HCT116 (cell line): ENCODE measurements around the gene OR6C76. TPM values are rescaled to one million over a fixed set of nuclear protein-coding genes. Genes with fewer than 3 reads are reported as not detected.

Source experiments
- ATAC-seq: fragments of 200-7000 bp; cut with Tn5 transposase; 2 replicates; pipeline ENCODE4 v1.9.1; 2020; ENCODE audit warnings: mild to moderate bottlenecking, moderate library complexity
- BruUV-seq: library from RNA; stranded (reverse); fragments of 400-500 nt; replicated peaks from 2 replicates; lab custom pipeline; 2021; lab: Mats Ljungman, UMichigan
- CTCF ChIA-PET: fragments of 300-600 bp; sonication (Branson Sonifier 250); formaldehyde crosslinking; loops from one replicate; lab custom pipeline; 2021; ENCODE audit warnings: antibody characterized with exemption; lab: Charles Lee
- POLR2A ChIA-PET: fragments of 300-600, 350-600 bp; sonication (Branson Sonifier 250); formaldehyde crosslinking; loops from one replicate; lab custom pipeline; 2021; ENCODE audit warnings: antibody characterized with exemption; lab: Charles Lee
- RAD21 ChIA-PET, 2 experiments: fragments of 300-600 bp; sonication (Branson Sonifier 250); formaldehyde crosslinking; loops; one replicate each; lab custom pipeline; 2023; ENCODE audit warnings: low total read pairs in 2 of 2; ENCODE audit not compliant: uncharacterized antibody in 2 of 2, unreplicated experiment in 2 of 2, low non-redundant PET in 1 of 2; lab: Charles Lee
- DNase-seq: peaks from one replicate; pipeline ENCODE4 v3.0.0-alpha.2; 2010; ENCODE audit warnings: low read depth, low spot score
- H2AFZ ChIP-seq: fragments of 200-600 bp; shearing (Covaris generic), sonication (generic); 2 replicates; pipeline ENCODE4 v1.6.1; 2017; ENCODE audit warnings: low read depth, mixed run types, mixed read lengths, antibody characterized with exemption, low read length; ENCODE audit not compliant: poor library complexity, severe bottlenecking
- H3K27ac ChIP-seq: 2 replicates; pipeline ENCODE4 v1.5.1; 2012; ENCODE audit warnings: low read depth, low read length
- H3K27me3 ChIP-seq: fragments of 200-600 bp; sonication (generic); 2 replicates; pipeline ENCODE4 v1.6.1; 2016; ENCODE audit warnings: mixed run types, low read length, mixed read lengths; ENCODE audit not compliant: insufficient read depth
- H3K36me3 ChIP-seq, 2 experiments: fragments of 200-500 bp in 1 of 2; fragments of 200-600 bp in 1 of 2; sonication (Bioruptor generic) in 1 of 2; sonication (generic) in 1 of 2; 2 replicates each; pipeline versions ENCODE4 v1.5.1 to v1.6.1; 2014 to 2016; ENCODE audit warnings: low read length in 2 of 2, inconsistent platforms in 1 of 2, mixed read lengths in 1 of 2, mixed run types in 1 of 2; ENCODE audit not compliant: insufficient read depth in 2 of 2, control insufficient read depth in 1 of 2
- H3K4me1 ChIP-seq, 2 experiments: fragments of 200-600 bp in 1 of 2; sonication (generic) in 1 of 2; 2 replicates each; pipeline versions ENCODE4 v1.5.1 to v1.6.1; 2012 to 2017; ENCODE audit warnings: low read length in 2 of 2, inconsistent platforms in 1 of 2, mild to moderate bottlenecking in 1 of 2, mixed read lengths in 1 of 2, mixed run types in 1 of 2, moderate library complexity in 1 of 2; ENCODE audit not compliant: insufficient read depth in 2 of 2, control insufficient read depth in 1 of 2
- H3K4me2 ChIP-seq: fragments of 200-600 bp; sonication (generic); 2 replicates; pipeline ENCODE4 v1.6.1; 2017; ENCODE audit warnings: mixed run types, low read length, mixed read lengths
- H3K4me3 ChIP-seq, 2 experiments: fragments of 200-600 bp in 1 of 2; sonication (generic) in 1 of 2; replicated peaks in 1 of 2; 2 replicates each; pipeline ENCODE4 v1.5.1; 2011 to 2016; ENCODE audit warnings: low read length in 2 of 2, control low read depth in 1 of 2, low read depth in 1 of 2, mild to moderate bottlenecking in 1 of 2, mixed read lengths in 1 of 2, mixed run types in 1 of 2
- H3K79me2 ChIP-seq: fragments of 200-600 bp; sonication (generic); 2 replicates; pipeline ENCODE4 v1.6.1; 2017; ENCODE audit warnings: mild to moderate bottlenecking, mixed run types, low read length, moderate library complexity, mixed read lengths; ENCODE audit not compliant: insufficient read depth
- H3K9ac ChIP-seq: fragments of 200-600 bp; sonication (generic); 2 replicates; pipeline ENCODE4 v1.6.1; 2016; ENCODE audit warnings: low read length, mixed read lengths
- H3K9me2 ChIP-seq: fragments of 200-600 bp; sonication (generic), shearing (Covaris generic); 2 replicates; pipeline ENCODE4 v1.6.1; 2017; ENCODE audit warnings: mixed run types, mild to moderate bottlenecking, moderate library complexity; ENCODE audit not compliant: insufficient read depth
- H3K9me3 ChIP-seq, 2 experiments: fragments of 200-500 bp in 1 of 2; fragments of 200-600 bp in 1 of 2; sonication (Bioruptor generic) in 1 of 2; sonication (generic) in 1 of 2; 2 replicates each; pipeline ENCODE4 v1.6.1; 2014 to 2017; ENCODE audit warnings: low read length in 2 of 2, mixed read lengths in 2 of 2, inconsistent platforms in 1 of 2, low read depth in 1 of 2, mild to moderate bottlenecking in 1 of 2, mixed run types in 1 of 2, moderate library complexity in 1 of 2; ENCODE audit not compliant: control insufficient read depth in 1 of 2, insufficient read depth in 1 of 2
- H4K20me1 ChIP-seq: fragments of 200-600 bp; sonication (generic), shearing (Covaris generic); 2 replicates; pipeline ENCODE4 v1.6.1; 2017; ENCODE audit warnings: mixed run types, mild to moderate bottlenecking, moderate library complexity; ENCODE audit not compliant: insufficient read depth
- CEBPB ChIP-seq: IDR thresholded peaks from 2 replicates; pipeline ENCODE4 v1.6.1; 2012; ENCODE audit warnings: low read depth
- CTCF ChIP-seq, 3 experiments: fragments of 200-600 bp in 1 of 3; sonication (generic) in 1 of 3; IDR thresholded peaks in 2 of 3; conservative IDR thresholded peaks in 1 of 3; 2 replicates each; pipeline ENCODE4 v1.5.1; 2012 to 2017; ENCODE audit warnings: low read depth in 2 of 3, low read length in 2 of 3, antibody characterized with exemption in 1 of 3, borderline replicate concordance in 1 of 3, control low read depth in 1 of 3, mild to moderate bottlenecking in 1 of 3, mixed read lengths in 1 of 3, mixed run types in 1 of 3, moderate library complexity in 1 of 3; ENCODE audit not compliant: insufficient read depth in 1 of 3
- EZH2phosphoT487 ChIP-seq: fragments of 200-600 bp; IDR thresholded peaks from 2 replicates; pipeline ENCODE4 v1.6.1; 2018; ENCODE audit warnings: antibody characterized with exemption, borderline replicate concordance
- FOSL1 ChIP-seq: IDR thresholded peaks from 2 replicates; pipeline ENCODE4 v1.6.1; 2012; ENCODE audit warnings: low read depth
- POLR2AphosphoS5 ChIP-seq: IDR thresholded peaks from 2 replicates; pipeline ENCODE4 v1.6.1; 2011; ENCODE audit warnings: mild to moderate bottlenecking, low read depth, low read length, moderate library complexity
- RAD21 ChIP-seq: IDR thresholded peaks from 2 replicates; pipeline ENCODE4 v1.6.1; 2012; ENCODE audit warnings: low read depth, mild to moderate bottlenecking
- SIN3A ChIP-seq: IDR thresholded peaks from 2 replicates; pipeline ENCODE4 v1.6.1; 2012; ENCODE audit warnings: low read depth
- TCF7L2 ChIP-seq: IDR thresholded peaks from 2 replicates; pipeline ENCODE4 v1.7.0; 2011; ENCODE audit warnings: borderline replicate concordance, inconsistent platforms; ENCODE audit not compliant: insufficient read depth, insufficient read length; ENCODE audit errors: extremely low read depth
- YY1 ChIP-seq: IDR thresholded peaks from 2 replicates; pipeline ENCODE4 v1.6.1; 2011; ENCODE audit warnings: low read length, low read depth, moderate library complexity, mild to moderate bottlenecking; ENCODE audit not compliant: insufficient replicate concordance; ENCODE audit errors: extremely low read depth
- ZBTB33 ChIP-seq: IDR thresholded peaks from 2 replicates; pipeline ENCODE4 v1.6.1; 2011; ENCODE audit warnings: mild to moderate bottlenecking, low read length, moderate library complexity; ENCODE audit not compliant: insufficient replicate concordance; ENCODE audit errors: extremely low read depth
- ZFX ChIP-seq: fragments of 450-650 bp; IDR thresholded peaks from 2 replicates; pipeline ENCODE4 v1.6.1; 2017
- intact Hi-C: fragments of 100-400 bp; cut with micrococcal nuclease; formaldehyde crosslinking; loops from 2 replicates; pipeline ENCODE4 v1.10.0; 2022
- total RNA-seq: library from RNA; stranded (reverse); gene quantifications from one replicate; pipeline ENCODE4 v1.2.1, GENCODE V29; 2021; ENCODE audit not compliant: unreplicated experiment
- TF ChIP-seq, protein P1 (sequence below): IDR thresholded peaks from 2 replicates; pipeline ENCODE4 v1.6.1; 2012; ENCODE audit warnings: low read depth
- TF ChIP-seq, protein P2 (sequence below): IDR thresholded peaks from 2 replicates; pipeline ENCODE4 v1.6.1; 2012

The OR6C76 gene
- total RNA-seq, 1 experiment from 2014 or later, result not detected

GRCh38 chr12:55467836-55468235 is 41.8 kb downstream of the OR6C76 start:
- TF ChIP-seq EZH2phosphoT487 (no peak), FOSL1 (no peak), TCF7L2 (no peak), ZBTB33 (no peak), RAD21 (no peak), CTCF (IDR thresholded peaks at IDR 0.05 in 2 of 3, conservative IDR thresholded peaks at IDR 0.05 in 1 of 3; ENCODE audit: borderline replicate concordance in 1 of 3, insufficient read depth in 1 of 3, low read depth in 2 of 3, low read length in 2 of 3) (no peak), ZFX (no peak), YY1 (no peak), CEBPB (no peak), SIN3A (no peak), POLR2AphosphoS5 (no peak)
- TF ChIP-seq, protein P1, sequence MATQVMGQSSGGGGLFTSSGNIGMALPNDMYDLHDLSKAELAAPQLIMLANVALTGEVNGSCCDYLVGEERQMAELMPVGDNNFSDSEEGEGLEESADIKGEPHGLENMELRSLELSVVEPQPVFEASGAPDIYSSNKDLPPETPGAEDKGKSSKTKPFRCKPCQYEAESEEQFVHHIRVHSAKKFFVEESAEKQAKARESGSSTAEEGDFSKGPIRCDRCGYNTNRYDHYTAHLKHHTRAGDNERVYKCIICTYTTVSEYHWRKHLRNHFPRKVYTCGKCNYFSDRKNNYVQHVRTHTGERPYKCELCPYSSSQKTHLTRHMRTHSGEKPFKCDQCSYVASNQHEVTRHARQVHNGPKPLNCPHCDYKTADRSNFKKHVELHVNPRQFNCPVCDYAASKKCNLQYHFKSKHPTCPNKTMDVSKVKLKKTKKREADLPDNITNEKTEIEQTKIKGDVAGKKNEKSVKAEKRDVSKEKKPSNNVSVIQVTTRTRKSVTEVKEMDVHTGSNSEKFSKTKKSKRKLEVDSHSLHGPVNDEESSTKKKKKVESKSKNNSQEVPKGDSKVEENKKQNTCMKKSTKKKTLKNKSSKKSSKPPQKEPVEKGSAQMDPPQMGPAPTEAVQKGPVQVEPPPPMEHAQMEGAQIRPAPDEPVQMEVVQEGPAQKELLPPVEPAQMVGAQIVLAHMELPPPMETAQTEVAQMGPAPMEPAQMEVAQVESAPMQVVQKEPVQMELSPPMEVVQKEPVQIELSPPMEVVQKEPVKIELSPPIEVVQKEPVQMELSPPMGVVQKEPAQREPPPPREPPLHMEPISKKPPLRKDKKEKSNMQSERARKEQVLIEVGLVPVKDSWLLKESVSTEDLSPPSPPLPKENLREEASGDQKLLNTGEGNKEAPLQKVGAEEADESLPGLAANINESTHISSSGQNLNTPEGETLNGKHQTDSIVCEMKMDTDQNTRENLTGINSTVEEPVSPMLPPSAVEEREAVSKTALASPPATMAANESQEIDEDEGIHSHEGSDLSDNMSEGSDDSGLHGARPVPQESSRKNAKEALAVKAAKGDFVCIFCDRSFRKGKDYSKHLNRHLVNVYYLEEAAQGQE, result no peak
- TF ChIP-seq, protein P2, sequence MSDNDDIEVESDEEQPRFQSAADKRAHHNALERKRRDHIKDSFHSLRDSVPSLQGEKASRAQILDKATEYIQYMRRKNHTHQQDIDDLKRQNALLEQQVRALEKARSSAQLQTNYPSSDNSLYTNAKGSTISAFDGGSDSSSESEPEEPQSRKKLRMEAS, result no peak
- Histone ChIP-seq H4K20me1 (no peaks in the 10 kb centered on the region), H2AFZ (no peak overlapping the region), H3K4me3 (no peak overlapping the region), H3K4me1 (no peaks in the 10 kb centered on the region), H3K79me2 (no peaks in the 10 kb centered on the region), H3K9ac (no peak overlapping the region), H3K36me3 (no peaks in the 10 kb centered on the region), H3K27ac (no peak overlapping the region), H3K9me2 (no peaks in the 10 kb centered on the region), H3K4me2 (no peak overlapping the region), H3K27me3 (peaks cover 16% of the 10 kb centered on the region), H3K9me3 (no peaks in the 10 kb centered on the region)
- ChIA-PET POLR2A (no interaction called here), RAD21 (no interaction called here), CTCF (no interaction called here)
- DNase-seq (no peak), ATAC-seq (no peak)
- BruUV-seq, result no TSS peak
- intact Hi-C loops, result no loop called here
